ENCODE data around the gene RIPOR2. TPM values are rescaled to one million over a fixed set of nuclear protein-coding genes. Genes with fewer than 3 reads are reported as not detected.

The RIPOR2 gene
- total and polyA plus RNA-seq, 2 of the 13 experiments (the other 11 are each of a cell fraction or from before 2014, with no cell fraction given), result 0.02 to 0.05 TPM

GRCh38 chr6:24774696-24775519 lies 160.9 kb downstream of the RIPOR2 start, which contains the start of gene GMNN (continued):
- TF ChIP-seq E2F1 (CRISPR knock-in tag; IDR thresholded peaks at IDR 0.05), result peak; percentile 100
- TF ChIP-seq ZNF564 (CRISPR knock-in tag; IDR thresholded peaks at IDR 0.05), result peak; percentile 96
- peak; percentile 93; the same call in 1 of the 2 replicates for TF ChIP-seq PREB (CRISPR knock-in tag; IDR thresholded peaks at IDR 0.05)
- no peak for TF ChIP-seq SETDB1 (CRISPR knock-in tag; IDR thresholded peaks at IDR 0.05; ENCODE audit: borderline replicate concordance)
- TF ChIP-seq ZNF768 (CRISPR knock-in tag; IDR thresholded peaks at IDR 0.05), result peak; percentile 76; the same call in 1 of the 2 replicates
- peak; percentile 85 for TF ChIP-seq AGO1 (IDR thresholded peaks at IDR 0.05; ENCODE audit: low read depth, low read length, poor library complexity, severe bottlenecking)
- peak; percentile 96 for TF ChIP-seq ZNF879 (CRISPR knock-in tag; IDR thresholded peaks at IDR 0.05)
- peak; percentile 88 for TF ChIP-seq ETV6 (CRISPR knock-in tag; conservative IDR thresholded peaks at IDR 0.05)
- TF ChIP-seq EHMT2 (IDR thresholded peaks at IDR 0.05; ENCODE audit: borderline replicate concordance, low read depth, low read length), result no peak; the same call in 1 of the 2 replicates
- no peak for TF ChIP-seq HOXA7 (CRISPR knock-in tag; IDR thresholded peaks at IDR 0.05)
- TF ChIP-seq MXI1 (IDR thresholded peaks at IDR 0.05; ENCODE audit: borderline replicate concordance, low read depth, low read length), result peak; percentile 66; the same call in 2 of the 3 replicates
- TF ChIP-seq ZNF280D (CRISPR knock-in tag; IDR thresholded peaks at IDR 0.05), result no peak
- peak; percentile 99 for TF ChIP-seq ZNF749 (CRISPR knock-in tag; IDR thresholded peaks at IDR 0.05; ENCODE audit: borderline replicate concordance)
- peak; percentile 93 for TF ChIP-seq HOXD1 (CRISPR knock-in tag; IDR thresholded peaks at IDR 0.05)
- TF ChIP-seq XBP1 (CRISPR knock-in tag; IDR thresholded peaks at IDR 0.05), result 0 out of 2 replicates have a peak, but pooled peaks have one; percentile 69
- TF ChIP-seq ZNF784 (CRISPR knock-in tag; IDR thresholded peaks at IDR 0.05; ENCODE audit: borderline replicate concordance), result peak; percentile 99
- peak; percentile 44; the same call in 1 of the 2 replicates for TF ChIP-seq FOXP4 (CRISPR knock-in tag; IDR thresholded peaks at IDR 0.05)
- peak; percentile 99 for TF ChIP-seq IRF9 (CRISPR knock-in tag; IDR thresholded peaks at IDR 0.05; ENCODE audit: borderline replicate concordance)
- no peak for TF ChIP-seq ZSCAN22 (CRISPR knock-in tag; IDR thresholded peaks at IDR 0.05)
